GM18951 (cell line): ENCODE data around the gene C6orf15.

Experiments used
- POLR2A ChIP-seq: IDR thresholded peaks from 4 replicates; pipeline ENCODE4 v1.6.1; 2011; ENCODE audit warnings: mild to moderate bottlenecking; ENCODE audit not compliant: insufficient read length, insufficient read depth; ENCODE audit errors: extremely low read depth
- in situ Hi-C: fragments of 300-500 bp; cut with MboI; formaldehyde crosslinking; loops from one replicate; pipeline ENCODE4 v1.12.0; 2022; ENCODE audit warnings: low sequenced_read_pairs, mixed read lengths, inconsistent platforms; ENCODE audit not compliant: unreplicated experiment

Gene C6orf15

DNA sequence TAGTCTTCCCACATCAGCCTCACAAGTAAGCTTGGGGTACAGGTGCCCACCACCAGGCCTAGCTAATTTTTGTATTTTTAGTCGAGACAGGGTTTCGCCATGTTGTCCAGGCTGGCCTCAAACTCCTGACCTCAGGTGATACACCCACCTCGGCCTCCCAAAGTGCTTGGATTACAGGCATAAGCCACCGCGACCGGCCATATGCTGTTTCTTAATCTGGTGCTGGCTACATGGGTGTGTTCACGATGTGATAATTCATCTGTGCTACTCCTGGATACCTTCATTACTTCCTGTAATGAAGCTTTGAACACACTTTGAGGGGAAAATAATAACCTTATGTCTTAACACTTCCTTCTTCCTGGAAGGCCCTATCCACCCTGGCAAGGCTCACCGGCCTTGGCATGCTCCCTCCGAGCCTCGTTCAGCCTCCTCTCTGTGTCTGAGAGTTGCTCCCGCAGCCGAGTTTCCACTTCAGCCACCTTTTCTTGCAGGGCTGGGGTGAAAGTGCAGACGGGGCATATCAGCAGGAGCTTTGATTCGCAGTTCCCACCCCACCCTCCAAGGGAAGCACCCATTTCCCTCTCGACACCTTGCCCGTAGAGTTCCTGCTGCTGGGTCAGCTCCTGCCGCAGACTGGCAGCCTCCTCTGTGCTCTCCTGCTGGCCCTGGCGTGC, 32.1 kb upstream of the C6orf15 start:
- no peak for TF ChIP-seq POLR2A
- in situ Hi-C loops: no loop called here

DNA sequence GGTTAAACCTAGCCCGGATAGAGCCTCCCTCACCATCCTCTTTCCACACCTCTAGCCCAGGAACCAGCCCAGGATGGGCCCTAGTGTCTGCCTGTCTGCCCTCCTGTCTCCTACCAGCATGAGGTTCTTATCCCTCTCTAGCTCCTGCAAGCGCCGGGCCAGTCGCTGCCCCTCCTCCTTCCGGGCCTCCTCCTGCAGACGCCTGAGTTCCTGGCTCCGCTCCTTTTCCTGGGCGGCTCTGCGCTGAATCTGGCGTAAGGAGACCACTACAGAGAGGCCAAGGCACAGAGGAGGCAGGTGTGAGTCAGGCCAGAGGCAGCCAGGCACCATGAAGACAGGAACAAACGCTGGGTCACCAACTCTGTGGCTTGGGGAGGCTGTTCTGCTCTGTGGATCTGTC, 30.8 kb upstream of the C6orf15 start:
- in situ Hi-C loops: no loop called here
- no peak for TF ChIP-seq POLR2A

DNA sequence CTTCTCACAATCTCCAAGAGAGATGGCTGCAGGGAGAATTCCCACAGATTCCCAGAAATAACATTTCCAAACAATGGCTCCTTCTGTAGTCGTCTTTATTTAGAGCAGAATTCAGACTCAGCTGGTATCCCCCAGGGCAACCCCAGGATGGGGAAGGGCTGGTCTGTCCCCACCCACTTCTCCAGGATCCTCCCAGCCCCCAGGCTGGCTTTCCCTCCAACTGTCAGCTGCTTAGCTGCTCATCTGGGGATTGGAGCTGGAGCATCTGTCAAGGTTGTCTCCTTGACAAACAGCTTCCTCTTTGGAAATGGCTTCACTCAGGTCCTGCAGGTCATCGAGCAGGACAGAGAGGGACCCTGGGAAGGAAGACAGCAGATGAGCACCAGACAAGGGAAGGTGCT, 30.0 kb upstream of the C6orf15 start:
- in situ Hi-C loops: no loop called here
- TF ChIP-seq POLR2A: no peak

DNA sequence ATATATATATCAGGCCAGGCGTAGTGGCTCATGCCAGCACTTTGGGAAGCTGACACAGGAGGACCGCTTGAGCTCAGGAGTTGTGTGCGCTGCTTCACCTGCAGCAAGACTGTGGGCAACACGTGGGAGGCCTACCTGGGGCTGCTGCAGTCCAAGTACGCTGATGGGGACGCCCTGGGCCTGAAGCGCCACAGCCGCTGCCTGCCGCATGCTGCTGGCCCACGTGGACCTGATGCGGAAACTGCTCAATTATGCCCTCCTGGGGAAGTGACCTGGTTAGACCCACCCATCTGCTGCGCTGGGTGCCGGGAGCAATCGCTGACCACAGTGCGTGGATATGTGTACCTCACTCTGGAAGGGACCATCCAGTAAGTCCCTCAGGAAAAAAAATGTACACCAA, 28.3 kb upstream of the C6orf15 start:
- no peak for TF ChIP-seq POLR2A
- in situ Hi-C loops: no loop called here

GRCh38 chr6:31139599-31139998, 27.2 kb upstream of the C6orf15 start:
- in situ Hi-C loops: loop anchor here (5.0 to 10.0 kb wide), 2 partner anchors 53 to 225 kb away; no protein-coding TSS in a partner anchor
- no peak for TF ChIP-seq POLR2A

DNA sequence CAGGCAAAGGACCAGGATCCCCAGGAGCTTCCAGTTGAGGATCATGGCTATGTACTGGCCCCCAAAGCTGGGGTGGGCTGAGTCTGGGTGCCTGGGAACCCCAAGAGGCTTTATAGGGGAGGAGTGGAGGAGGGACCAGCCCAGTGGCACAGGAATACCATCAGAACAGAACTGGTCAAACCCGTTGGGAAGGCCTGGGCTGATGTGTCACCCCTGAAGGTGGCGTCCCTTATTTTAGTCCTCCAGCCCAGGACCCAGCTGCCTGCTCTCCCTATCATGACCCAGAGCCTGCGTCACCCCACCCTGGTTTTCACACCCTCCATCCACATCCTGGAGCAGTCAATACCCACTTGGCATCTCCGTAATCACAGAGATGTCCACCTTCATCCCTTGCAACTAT, 26.6 kb upstream of the C6orf15 start, which contains the start of gene PSORS1C2:
PSORS1C2 (minus strand) TSS at position 85 of the 400 bp plus-strand sequence; CDS start at position 45, 40 bp downstream.
- in situ Hi-C loops: loop anchor here (5.0 to 10.0 kb wide), 2 partner anchors 53 to 226 kb away; no protein-coding TSS in a partner anchor
- TF ChIP-seq POLR2A: no peak

GRCh38 chr6:31135710-31136109, 23.3 kb upstream of the C6orf15 start:
- TF ChIP-seq POLR2A: no peak
- in situ Hi-C loops: loop anchor here (5.0 to 10.0 kb wide), 2 partner anchors 57 to 229 kb away; no protein-coding TSS in a partner anchor

- no peak for TF ChIP-seq POLR2A
- in situ Hi-C loops: loop anchor here (10.0 kb wide), 1 partner anchor 232 kb away; no protein-coding TSS in a partner anchor
Observed at GRCh38 chr6:31132806-31133205, 20.4 kb upstream of the C6orf15 start.

GRCh38 chr6:31131595-31131994, 19.2 kb upstream of the C6orf15 start:
- no peak for TF ChIP-seq POLR2A
- in situ Hi-C loops: loop anchor here (10.0 kb wide), 1 partner anchor 233 kb away; no protein-coding TSS in a partner anchor

- in situ Hi-C loops: loop anchor here (10.0 kb wide), 1 partner anchor 234 kb away; no protein-coding TSS in a partner anchor
- TF ChIP-seq POLR2A: no peak
Observed at GRCh38 chr6:31130751-31131150, 18.4 kb upstream of the C6orf15 start.

DNA sequence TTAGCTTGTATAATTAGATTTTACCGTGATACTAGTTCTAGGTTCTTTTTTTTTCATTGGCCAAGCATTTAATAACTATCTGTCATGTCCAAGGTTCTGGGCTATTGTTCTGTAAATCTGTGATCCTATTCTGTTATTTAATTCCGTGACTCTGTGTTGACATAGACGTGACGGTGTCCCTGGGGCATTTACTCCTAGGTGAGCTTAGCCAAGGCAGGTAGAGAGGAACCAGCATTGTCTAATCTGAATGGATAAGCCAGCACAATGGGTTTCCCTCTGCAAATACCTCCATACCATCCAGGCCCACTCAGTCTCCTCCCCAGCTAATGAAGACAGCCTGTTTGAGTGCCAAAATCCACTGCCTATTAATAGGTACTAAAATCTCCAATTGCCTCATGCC, 16.8 kb upstream of the C6orf15 start:
- in situ Hi-C loops: no loop called here
- no peak for TF ChIP-seq POLR2A

DNA sequence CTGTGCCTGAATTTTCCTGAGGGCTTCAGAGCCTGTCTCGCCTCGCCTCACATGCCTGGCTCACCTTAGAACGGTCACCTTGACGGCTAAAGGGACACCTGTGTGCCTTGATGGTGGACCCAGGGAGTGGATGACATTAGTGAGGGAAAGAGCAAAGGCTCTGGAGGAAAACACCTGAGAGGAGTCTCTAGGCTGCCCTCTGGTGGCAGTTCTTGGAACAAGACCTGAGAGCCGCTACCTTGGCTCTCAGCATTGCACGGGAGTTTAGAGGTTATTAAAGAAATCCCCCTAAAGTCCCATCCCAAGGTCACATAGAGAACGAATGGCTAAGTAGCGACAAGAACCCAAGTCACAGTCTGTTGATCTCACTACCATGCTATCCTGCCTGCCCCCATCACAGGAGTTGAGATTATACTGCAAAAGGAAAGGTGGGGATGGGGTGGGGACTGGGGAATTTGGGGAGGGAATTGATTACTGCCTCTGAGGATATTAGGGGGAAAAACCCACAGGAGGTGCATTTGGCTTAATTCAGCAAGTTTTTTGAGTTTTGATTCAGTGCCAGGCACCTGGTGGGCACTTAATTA, 15.8 kb upstream of the C6orf15 start:
- no peak for TF ChIP-seq POLR2A
- in situ Hi-C loops: no loop called here

DNA sequence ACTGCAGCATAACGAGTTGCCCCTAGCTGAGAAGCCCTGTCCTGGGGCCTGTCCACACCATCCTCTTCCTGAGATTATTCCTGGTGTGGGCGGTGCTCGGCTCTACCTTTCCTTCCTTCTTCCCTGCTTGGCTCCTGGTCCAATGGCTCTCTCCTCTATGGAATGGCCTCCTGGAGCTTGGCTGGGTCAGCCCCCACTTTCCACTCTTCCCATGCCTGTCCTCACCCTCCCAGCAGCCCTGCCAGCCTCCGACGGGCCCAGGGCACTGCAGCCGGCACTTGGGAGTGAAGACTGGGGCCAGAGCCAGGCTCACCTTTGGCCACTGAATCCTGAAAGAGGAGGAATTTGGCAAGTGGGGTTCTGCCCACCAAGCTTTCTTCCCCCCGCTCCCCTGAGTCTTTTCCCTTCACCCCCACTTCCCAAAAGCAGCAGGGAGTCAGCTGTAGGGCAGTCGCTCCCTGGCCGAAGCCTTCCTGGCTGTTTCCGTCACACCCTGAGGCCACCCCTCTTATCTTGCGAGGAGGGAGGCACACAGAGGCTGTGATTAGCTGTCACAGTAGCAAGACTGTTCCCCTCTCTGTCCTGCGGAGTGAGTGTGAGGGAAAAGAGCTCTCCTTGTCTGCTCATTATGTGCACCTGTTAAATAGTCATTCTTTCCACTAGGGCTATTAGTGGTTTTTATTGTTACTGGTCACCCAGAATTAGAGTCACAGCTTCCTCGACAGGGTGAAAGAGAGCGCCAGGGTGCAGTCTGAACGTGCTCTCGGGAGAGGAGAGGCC, 14.2 kb upstream of the C6orf15 start:
- in situ Hi-C loops: no loop called here

More for the DNA sequence above, 14.2 kb upstream of the C6orf15 start:
- TF ChIP-seq POLR2A: no peak
